BLaER1 treated with 17β-estradiol and CSF1 and Interleukin-3, amounts not matched to agents 10 nM and 100 nM (cell line): ENCODE results near the gene AFG1L.
"Not testable (repeated sequence)": the region's sequence is repeated elsewhere in the genome, so short reads cannot be mapped to it uniquely, and the experiment has no call there.

Experiments used
- H3K27ac ChIP-seq, 11 experiments: shearing (Covaris generic); formaldehyde crosslinking; 2 replicates each; pipeline ENCODE4 v1.8.1; 2022
- H3K27me3 ChIP-seq, 11 experiments: shearing (Covaris generic); formaldehyde crosslinking; 2 replicates each; pipeline ENCODE4 v1.8.1; 2022
- H3K36me3 ChIP-seq, 11 experiments: shearing (Covaris generic); formaldehyde crosslinking; 2 replicates each; pipeline ENCODE4 v1.8.1; 2022
- H3K4me1 ChIP-seq, 10 experiments: shearing (Covaris generic); formaldehyde crosslinking; 2 replicates each; pipeline ENCODE4 v1.8.1; 2022
- H3K4me2 ChIP-seq, 11 experiments: shearing (Covaris generic); formaldehyde crosslinking; 2 replicates each; pipeline ENCODE4 v1.8.1; 2022
- H3K4me3 ChIP-seq, 10 experiments: shearing (Covaris generic); formaldehyde crosslinking; 2 replicates each; pipeline ENCODE4 v1.8.1; 2022
- H3K9ac ChIP-seq, 11 experiments: shearing (Covaris generic); formaldehyde crosslinking; 2 replicates each; pipeline ENCODE4 v1.8.1; 2022
- H3K9me3 ChIP-seq, 11 experiments: shearing (Covaris generic); formaldehyde crosslinking; replicated peaks in 1 of 11; 2 replicates each; pipeline ENCODE4 v1.8.1; 2022
- H4K20me1 ChIP-seq, 11 experiments: shearing (Covaris generic); formaldehyde crosslinking; 2 replicates each; pipeline ENCODE4 v1.8.1; 2022
- Cebpa-rat ChIP-seq, 11 experiments: shearing (Covaris generic); IDR thresholded peaks; 2 replicates each; pipeline ENCODE4 v1.8.1; 2022

Gene AFG1L

GRCh38 chr6:108559097-108559883 is 264.4 kb downstream of the AFG1L start:
- H3K4me3 ChIP-seq: peak overlapping the region; percentile 88 to 98 (median 92)
- H3K27me3 ChIP-seq: peaks cover 0 to 19% (median 6%) of the 10 kb centered on the region in 11 experiments; a peak in 8 of 22 replicates
- peaks cover 25 to 39% (median 37%) of the 10 kb centered on the region in 10 experiments for H3K4me1 ChIP-seq
- H4K20me1 ChIP-seq: peaks cover 11 to 32% (median 26%) of the 10 kb centered on the region in 11 experiments; a peak in 18 of 22 replicates
- H3K4me2 ChIP-seq: peak overlapping the region; percentile 82 to 97 (median 90)
- peak overlapping the region; percentile 79 to 99 (median 96) for H3K27ac ChIP-seq
- H3K9ac ChIP-seq: peak overlapping the region; percentile 90 to 100 (median 96)
- no peaks in the 10 kb centered on the region for H3K9me3 ChIP-seq
- TF ChIP-seq Cebpa-rat (IDR thresholded peaks at IDR 0.05): no peak
- H3K36me3 ChIP-seq: peaks cover 0 to 13% (median 10%) of the 10 kb centered on the region in 11 experiments; a peak in 12 of 22 replicates

- peak overlapping the region; percentile 88 to 98 (median 92) for H3K4me3 ChIP-seq
Observed at GRCh38 chr6:108559884-108560462, 265.1 kb downstream of the AFG1L start.

GRCh38 chr6:108560463-108561308 is 265.8 kb downstream of the AFG1L start, which contains the start of gene FOXO3:
Gene FOXO3 (plus strand): TSS chr6:108560917. CDS start chr6:108561209, 292 bp downstream.
- Histone ChIP-seq H3K36me3 (peaks cover 0 to 13% (median 10%) of the 10 kb centered on the region in 11 experiments; a peak in 12 of 22 replicates), H3K27ac (peak within 1 kb of the TSS; percentile 79 to 99 (median 96)), H3K4me3 (peak within 1 kb of the TSS; percentile 88 to 98 (median 92)), H3K4me2 (peak within 1 kb of the TSS; percentile 88 to 99 (median 94)), H3K4me1 (peaks cover 39 to 53% (median 51%) of the 10 kb centered on the region in 10 experiments), H3K9ac (peak within 1 kb of the TSS; percentile 90 to 100 (median 96)), H3K27me3 (peaks cover 0 to 19% (median 6%) of the 10 kb centered on the region in 11 experiments; a peak in 8 of 22 replicates), H3K9me3 (no peaks in the 10 kb centered on the region), H4K20me1 (peaks cover 11 to 44% (median 30%) of the 10 kb centered on the region in 11 experiments; a peak in 18 of 22 replicates)
- no peak for TF ChIP-seq Cebpa-rat (IDR thresholded peaks at IDR 0.05)

More at GRCh38 chr6:108559884-108560462, 265.1 kb downstream of the AFG1L start:
- Histone ChIP-seq H3K27ac (peak overlapping the region; percentile 79 to 99 (median 96)), H3K9ac (peak overlapping the region; percentile 90 to 100 (median 96)), H3K27me3 (peaks cover 0 to 19% (median 6%) of the 10 kb centered on the region in 11 experiments; a peak in 8 of 22 replicates), H3K4me2 (peak overlapping the region; percentile 74 to 97 (median 90)), H3K36me3 (peaks cover 0 to 13% (median 10%) of the 10 kb centered on the region in 11 experiments; a peak in 12 of 22 replicates), H3K9me3 (no peaks in the 10 kb centered on the region), H4K20me1 (peaks cover 11 to 38% (median 30%) of the 10 kb centered on the region in 11 experiments; a peak in 18 of 22 replicates), H3K4me1 (peaks cover 32 to 46% (median 44%) of the 10 kb centered on the region in 10 experiments)
- no peak for TF ChIP-seq Cebpa-rat (IDR thresholded peaks at IDR 0.05)

- Histone ChIP-seq H3K4me3 (peak overlapping the region; percentile 88 to 98 (median 92)), H4K20me1 (peaks cover 11 to 44% (median 32%) of the 10 kb centered on the region in 11 experiments; a peak in 18 of 22 replicates), H3K4me1 (peaks cover 40 to 58% (median 54%) of the 10 kb centered on the region in 10 experiments), H3K9ac (peak overlapping the region; percentile 90 to 100 (median 96)), H3K4me2 (peak overlapping the region; percentile 88 to 99 (median 94); a peak in 20 of 22 replicates), H3K27ac (peak overlapping the region; percentile 78 to 99 (median 96)), H3K36me3 (peaks cover under 1 to 13% (median 10%) of the 10 kb centered on the region in 11 experiments; a peak in 12 of 22 replicates), H3K27me3 (peaks cover 0 to 19% (median 6%) of the 10 kb centered on the region in 11 experiments; a peak in 8 of 22 replicates)
- H3K9me3 ChIP-seq: not testable (repeated sequence)
Observed at GRCh38 chr6:108561309-108561647, 266.4 kb downstream of the AFG1L start.

- Histone ChIP-seq H3K4me2 (peak overlapping the region; percentile 88 to 99 (median 94)), H3K4me3 (peak overlapping the region; percentile 88 to 98 (median 92)), H3K27ac (peak overlapping the region; percentile 78 to 99 (median 96)), H3K36me3 (peaks cover 7 to 18% (median 13%) of the 10 kb centered on the region in 11 experiments; a peak in 20 of 22 replicates), H3K9ac (peak overlapping the region; percentile 90 to 100 (median 96)), H4K20me1 (peaks cover 11 to 50% (median 32%) of the 10 kb centered on the region in 11 experiments; a peak in 18 of 22 replicates), H3K4me1 (peaks cover 41 to 61% (median 57%) of the 10 kb centered on the region in 10 experiments), H3K27me3 (peaks cover 0 to 19% (median 6%) of the 10 kb centered on the region in 11 experiments; a peak in 8 of 22 replicates), H3K9me3 (no peaks in the 10 kb centered on the region)
- no peak for TF ChIP-seq Cebpa-rat (IDR thresholded peaks at IDR 0.05)
Observed at GRCh38 chr6:108561742-108562502, 267.1 kb downstream of the AFG1L start.

GRCh38 chr6:108562503-108562993 is 267.7 kb downstream of the AFG1L start:
- 0 out of 22 replicates have a peak, but pooled peaks of 1 of the 11 experiments have one; percentile 14 for TF ChIP-seq Cebpa-rat (IDR thresholded peaks at IDR 0.05)
- Histone ChIP-seq H3K9ac (peak overlapping the region; percentile 90 to 100 (median 96)), H3K4me2 (peak overlapping the region; percentile 88 to 99 (median 94)), H3K9me3 (no peaks in the 10 kb centered on the region), H3K36me3 (peaks cover 13 to 24% (median 19%) of the 10 kb centered on the region in 11 experiments), H3K27ac (peak overlapping the region; percentile 78 to 99 (median 96)), H3K4me1 (peaks cover 41 to 61% (median 56%) of the 10 kb centered on the region in 10 experiments), H3K4me3 (peak overlapping the region; percentile 88 to 98 (median 92)), H4K20me1 (peaks cover 12 to 56% (median 32%) of the 10 kb centered on the region in 11 experiments; a peak in 18 of 22 replicates), H3K27me3 (peaks cover 0 to 19% (median 6%) of the 10 kb centered on the region in 11 experiments; a peak in 8 of 22 replicates)

GRCh38 chr6:108563292-108563691 is 268.4 kb downstream of the AFG1L start:
- TF ChIP-seq Cebpa-rat (IDR thresholded peaks at IDR 0.05): no peak
- Histone ChIP-seq H3K9ac (peak overlapping the region in 8 of 11 experiments; percentile 93 to 100 (median 97); a peak in 14 of 22 replicates), H4K20me1 (peaks cover 14 to 64% (median 34%) of the 10 kb centered on the region in 11 experiments; a peak in 19 of 22 replicates), H3K27ac (peak overlapping the region in 10 of 11 experiments; percentile 79 to 99 (median 96); a peak in 16 of 22 replicates), H3K4me3 (peak overlapping the region; percentile 88 to 98 (median 92)), H3K4me1 (peaks cover 49 to 68% (median 57%) of the 10 kb centered on the region in 10 experiments), H3K4me2 (peak overlapping the region; percentile 88 to 99 (median 94)), H3K36me3 (peaks cover 20 to 31% (median 27%) of the 10 kb centered on the region in 11 experiments), H3K9me3 (no peaks in the 10 kb centered on the region), H3K27me3 (peaks cover 0 to 19% (median 6%) of the 10 kb centered on the region in 11 experiments; a peak in 8 of 22 replicates)
